ENCODE results near the gene MRPL37.

The MRPL37 gene

DNA sequence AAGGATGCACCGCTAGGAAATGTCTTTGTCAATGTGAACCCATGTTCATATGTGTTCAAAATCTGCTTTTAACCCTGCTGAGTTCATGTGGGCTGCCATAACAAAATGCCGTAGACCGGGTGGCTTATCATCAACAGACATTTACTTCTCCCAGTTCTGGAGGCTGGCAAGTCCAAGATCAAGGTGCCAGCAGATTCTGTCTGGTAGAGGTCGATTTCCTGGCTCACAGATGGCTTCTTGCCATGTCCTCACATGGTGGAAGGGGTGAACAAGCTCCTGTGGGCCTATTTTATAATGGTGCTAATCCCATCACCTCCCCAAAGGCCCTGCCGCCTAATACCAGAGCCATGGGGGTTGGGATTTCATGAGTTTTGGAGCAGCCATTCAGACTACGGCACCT, 42.6 kb upstream of the MRPL37 start:
- Histone ChIP-seq H3K4me2 (ENCODE audit: low read depth, low read length, poor library complexity, severe bottlenecking) (no peak overlapping the region), H3K36me3 (ENCODE audit: insufficient read depth, low read length) (no peaks in the 10 kb centered on the region), H3K4me3 (ENCODE audit: low read length, poor library complexity, severe bottlenecking) (no peak overlapping the region), H3K79me2 (ENCODE audit: insufficient read depth, low read length) (no peaks in the 10 kb centered on the region), H3K27me3 (ENCODE audit: insufficient read depth, low read length, poor library complexity, severe bottlenecking) (no peaks in the 10 kb centered on the region), H3K9me2 (replicated peaks; ENCODE audit: low read depth, low read length) (no peaks in the 10 kb centered on the region), H3K4me1 (ENCODE audit: insufficient read depth, low read length, poor library complexity, severe bottlenecking) (no peaks in the 10 kb centered on the region), H3K9ac (ENCODE audit: low read depth, low read length, poor library complexity, severe bottlenecking) (no peak overlapping the region), H2AFZ (ENCODE audit: low read length) (no peak overlapping the region), H3F3A (ENCODE audit: low read depth) (no peaks in the 10 kb centered on the region), H3K9me3 (ENCODE audit: insufficient read depth, low read depth, low read length) (no peaks in the 10 kb centered on the region), H4K20me1 (ENCODE audit: insufficient read depth, low read length, poor library complexity, severe bottlenecking) (no peaks in the 10 kb centered on the region)
- no peak for TF ChIP-seq CTCF (conservative IDR thresholded peaks at IDR 0.05; ENCODE audit: low read length)
- no peak for TF ChIP-seq EZH2phosphoT487 (IDR thresholded peaks at IDR 0.05; ENCODE audit: borderline replicate concordance)

- no peaks in the 10 kb centered on the region for H3K9me3 ChIP-seq (ENCODE audit: insufficient read depth, low read depth, low read length)
- H3K79me2 ChIP-seq (ENCODE audit: insufficient read depth, low read length), result no peaks in the 10 kb centered on the region
- H3F3A ChIP-seq (ENCODE audit: low read depth), result no peaks in the 10 kb centered on the region
- H4K20me1 ChIP-seq (ENCODE audit: insufficient read depth, low read length, poor library complexity, severe bottlenecking), result no peaks in the 10 kb centered on the region
- H3K36me3 ChIP-seq (ENCODE audit: insufficient read depth, low read length), result no peaks in the 10 kb centered on the region
- H3K4me3 ChIP-seq (ENCODE audit: low read length, poor library complexity, severe bottlenecking), result no peak overlapping the region
- H3K9me2 ChIP-seq (replicated peaks; ENCODE audit: low read depth, low read length), result no peaks in the 10 kb centered on the region
- H3K4me2 ChIP-seq (ENCODE audit: low read depth, low read length, poor library complexity, severe bottlenecking), result no peak overlapping the region
- no peaks in the 10 kb centered on the region for H3K27me3 ChIP-seq (ENCODE audit: insufficient read depth, low read length, poor library complexity, severe bottlenecking)
- H3K9ac ChIP-seq (ENCODE audit: low read depth, low read length, poor library complexity, severe bottlenecking), result no peak overlapping the region
- TF ChIP-seq CTCF (conservative IDR thresholded peaks at IDR 0.05; ENCODE audit: low read length) (no peak), EZH2phosphoT487 (IDR thresholded peaks at IDR 0.05; ENCODE audit: borderline replicate concordance) (no peak)
- H3K4me1 ChIP-seq (ENCODE audit: insufficient read depth, low read length, poor library complexity, severe bottlenecking), result no peaks in the 10 kb centered on the region
- no peak overlapping the region for H2AFZ ChIP-seq (ENCODE audit: low read length)
These were observed 41.9 kb upstream of the MRPL37 start for GRCh38 chr1:54158071-54158470.

- Histone ChIP-seq H3K79me2 (ENCODE audit: insufficient read depth, low read length) (no peaks in the 10 kb centered on the region), H3K36me3 (ENCODE audit: insufficient read depth, low read length) (no peaks in the 10 kb centered on the region), H3K9me2 (replicated peaks; ENCODE audit: low read depth, low read length) (no peaks in the 10 kb centered on the region), H3K9ac (ENCODE audit: low read depth, low read length, poor library complexity, severe bottlenecking) (no peak overlapping the region), H3K4me1 (ENCODE audit: insufficient read depth, low read length, poor library complexity, severe bottlenecking) (no peaks in the 10 kb centered on the region), H3K4me2 (ENCODE audit: low read depth, low read length, poor library complexity, severe bottlenecking) (no peak overlapping the region), H3K4me3 (ENCODE audit: low read length, poor library complexity, severe bottlenecking) (no peak overlapping the region), H2AFZ (ENCODE audit: low read length) (no peak overlapping the region), H4K20me1 (ENCODE audit: insufficient read depth, low read length, poor library complexity, severe bottlenecking) (no peaks in the 10 kb centered on the region), H3F3A (ENCODE audit: low read depth) (no peaks in the 10 kb centered on the region), H3K27me3 (ENCODE audit: insufficient read depth, low read length, poor library complexity, severe bottlenecking) (no peaks in the 10 kb centered on the region), H3K9me3 (ENCODE audit: insufficient read depth, low read depth, low read length) (no peaks in the 10 kb centered on the region)
- no peak for TF ChIP-seq CTCF (conservative IDR thresholded peaks at IDR 0.05; ENCODE audit: low read length)
- TF ChIP-seq EZH2phosphoT487 (IDR thresholded peaks at IDR 0.05; ENCODE audit: borderline replicate concordance), result no peak
These were observed 40.1 kb upstream of the MRPL37 start for GRCh38 chr1:54159733-54160316.

Data from Loucy (cell line).